A549 (cell line): ENCODE results near the gene DENND4B.

Source experiments
- ZFP36 ChIP-seq: fragments of 450-650 bp; IDR thresholded peaks from 2 replicates; pipeline ENCODE4 v1.6.1; 2014; ENCODE audit warnings: borderline replicate concordance; ENCODE audit not compliant: partially characterized antibody
- TF ChIP-seq, protein P1 (sequence below): fragments of >200 bp; sonication (Bioruptor Twin); formaldehyde crosslinking; IDR thresholded peaks from 3 replicates; pipeline ENCODE4 v1.5.1; 2016

DNA sequence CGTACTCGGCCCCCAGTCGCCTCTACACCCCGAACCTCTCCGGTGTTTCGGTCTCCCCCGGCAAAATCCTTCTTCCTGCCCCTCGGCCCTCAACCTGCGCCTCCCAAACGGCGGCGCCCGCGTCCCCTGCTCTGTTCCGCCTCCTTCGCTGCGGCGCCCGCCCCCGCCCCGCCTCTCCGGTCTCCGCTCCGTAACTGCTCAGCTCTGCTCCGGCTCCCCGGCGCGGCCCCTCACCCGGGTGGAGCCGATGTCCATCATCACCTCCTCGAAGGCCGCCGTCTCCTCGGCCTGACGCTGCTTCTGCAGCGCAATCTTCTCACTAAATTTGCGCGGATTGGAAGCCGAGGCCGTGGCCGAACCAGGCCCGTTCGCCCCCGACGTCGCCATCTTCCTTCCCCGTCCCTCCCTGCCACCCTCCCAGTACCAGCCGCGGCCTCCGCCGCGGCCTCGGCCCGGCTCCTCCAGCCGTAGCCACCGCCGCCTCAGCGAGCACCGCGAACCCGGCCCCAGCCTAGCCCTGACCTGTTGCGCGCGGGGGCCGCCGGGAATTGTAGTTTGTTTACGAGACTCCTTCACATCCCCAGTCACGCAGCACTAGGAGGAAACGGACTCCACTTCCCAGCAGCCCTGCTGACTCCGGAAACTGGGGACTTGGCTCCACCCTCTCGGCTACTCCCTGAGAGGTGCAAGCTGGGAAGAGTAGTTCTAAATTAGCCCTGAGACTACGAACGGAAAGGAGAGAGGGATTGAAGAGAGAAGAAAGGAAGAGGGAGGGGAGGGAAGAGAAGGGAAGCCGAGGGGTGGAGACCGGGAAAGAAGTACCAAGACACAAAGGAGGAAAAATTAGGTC, 11.8 kb upstream of the DENND4B start, which contains the start of gene CRTC2:
- no peak for TF ChIP-seq ZFP36
- TF ChIP-seq, protein P1, sequence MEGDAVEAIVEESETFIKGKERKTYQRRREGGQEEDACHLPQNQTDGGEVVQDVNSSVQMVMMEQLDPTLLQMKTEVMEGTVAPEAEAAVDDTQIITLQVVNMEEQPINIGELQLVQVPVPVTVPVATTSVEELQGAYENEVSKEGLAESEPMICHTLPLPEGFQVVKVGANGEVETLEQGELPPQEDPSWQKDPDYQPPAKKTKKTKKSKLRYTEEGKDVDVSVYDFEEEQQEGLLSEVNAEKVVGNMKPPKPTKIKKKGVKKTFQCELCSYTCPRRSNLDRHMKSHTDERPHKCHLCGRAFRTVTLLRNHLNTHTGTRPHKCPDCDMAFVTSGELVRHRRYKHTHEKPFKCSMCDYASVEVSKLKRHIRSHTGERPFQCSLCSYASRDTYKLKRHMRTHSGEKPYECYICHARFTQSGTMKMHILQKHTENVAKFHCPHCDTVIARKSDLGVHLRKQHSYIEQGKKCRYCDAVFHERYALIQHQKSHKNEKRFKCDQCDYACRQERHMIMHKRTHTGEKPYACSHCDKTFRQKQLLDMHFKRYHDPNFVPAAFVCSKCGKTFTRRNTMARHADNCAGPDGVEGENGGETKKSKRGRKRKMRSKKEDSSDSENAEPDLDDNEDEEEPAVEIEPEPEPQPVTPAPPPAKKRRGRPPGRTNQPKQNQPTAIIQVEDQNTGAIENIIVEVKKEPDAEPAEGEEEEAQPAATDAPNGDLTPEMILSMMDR: no peak
